ENCODE data around the gene CLEC3A.

Gene CLEC3A

DNA sequence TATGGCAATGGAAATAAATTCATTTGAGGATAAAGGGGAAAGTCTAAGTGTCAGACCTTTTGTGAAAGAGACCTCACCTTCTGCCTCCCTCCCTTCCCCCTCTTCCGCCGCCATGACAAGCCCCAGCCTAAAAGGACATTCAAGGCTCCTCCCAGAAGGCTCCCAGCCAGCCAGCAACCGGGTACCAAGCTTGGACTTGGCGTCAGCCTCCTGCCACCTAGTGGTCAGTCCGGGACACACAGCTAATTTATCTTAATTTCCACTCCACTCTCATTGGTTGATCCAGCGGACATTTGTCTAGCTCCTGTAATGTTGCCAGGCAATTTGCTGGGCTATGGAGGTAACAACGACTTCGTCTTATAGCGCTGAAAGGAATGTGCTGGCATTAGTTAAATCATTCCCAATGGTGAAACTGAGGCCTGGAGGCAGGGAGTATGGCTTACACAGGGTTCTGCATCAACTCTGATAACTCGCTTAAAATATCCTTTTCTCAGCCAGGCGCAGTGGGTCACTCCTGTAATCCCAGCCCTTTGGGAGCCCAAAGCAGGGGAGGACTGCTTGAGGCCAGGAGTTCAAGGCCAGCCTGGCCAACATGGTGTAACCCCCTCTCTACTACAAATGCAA lies 19.3 kb upstream of the CLEC3A start:
- no peak overlapping the region for H3K4me3 ChIP-seq (ENCODE audit: low read length)
- DNase-seq (ENCODE audit: low read depth), result peak; percentile 66
- TF ChIP-seq, protein P1, sequence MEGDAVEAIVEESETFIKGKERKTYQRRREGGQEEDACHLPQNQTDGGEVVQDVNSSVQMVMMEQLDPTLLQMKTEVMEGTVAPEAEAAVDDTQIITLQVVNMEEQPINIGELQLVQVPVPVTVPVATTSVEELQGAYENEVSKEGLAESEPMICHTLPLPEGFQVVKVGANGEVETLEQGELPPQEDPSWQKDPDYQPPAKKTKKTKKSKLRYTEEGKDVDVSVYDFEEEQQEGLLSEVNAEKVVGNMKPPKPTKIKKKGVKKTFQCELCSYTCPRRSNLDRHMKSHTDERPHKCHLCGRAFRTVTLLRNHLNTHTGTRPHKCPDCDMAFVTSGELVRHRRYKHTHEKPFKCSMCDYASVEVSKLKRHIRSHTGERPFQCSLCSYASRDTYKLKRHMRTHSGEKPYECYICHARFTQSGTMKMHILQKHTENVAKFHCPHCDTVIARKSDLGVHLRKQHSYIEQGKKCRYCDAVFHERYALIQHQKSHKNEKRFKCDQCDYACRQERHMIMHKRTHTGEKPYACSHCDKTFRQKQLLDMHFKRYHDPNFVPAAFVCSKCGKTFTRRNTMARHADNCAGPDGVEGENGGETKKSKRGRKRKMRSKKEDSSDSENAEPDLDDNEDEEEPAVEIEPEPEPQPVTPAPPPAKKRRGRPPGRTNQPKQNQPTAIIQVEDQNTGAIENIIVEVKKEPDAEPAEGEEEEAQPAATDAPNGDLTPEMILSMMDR (conservative IDR thresholded peaks at IDR 0.05; ENCODE audit: low read depth, low read length), result peak; percentile 93

DNA sequence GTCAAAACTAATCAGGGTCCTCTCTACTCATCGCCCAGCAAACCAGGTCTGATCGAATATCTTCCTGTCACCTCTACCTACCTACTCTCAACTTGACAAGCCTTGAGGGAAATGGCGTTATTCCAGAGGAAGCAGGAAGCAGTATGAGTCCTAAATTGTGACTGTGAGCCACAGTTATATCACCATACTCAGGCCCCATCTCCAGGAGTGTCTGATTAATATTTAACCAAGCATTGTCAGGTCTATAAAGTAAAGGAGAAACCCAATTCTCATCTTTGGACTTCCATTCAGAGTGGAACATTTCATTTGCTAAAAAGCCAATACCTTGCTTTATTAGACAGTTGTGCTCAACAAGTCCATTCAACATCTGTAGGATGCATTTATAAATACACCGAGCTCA lies 17.8 kb upstream of the CLEC3A start:
- no peak for DNase-seq (ENCODE audit: low read depth)
- TF ChIP-seq, protein P1 (conservative IDR thresholded peaks at IDR 0.05; ENCODE audit: low read depth, low read length), result no peak
- no peak overlapping the region for H3K4me3 ChIP-seq (ENCODE audit: low read length)

DNA sequence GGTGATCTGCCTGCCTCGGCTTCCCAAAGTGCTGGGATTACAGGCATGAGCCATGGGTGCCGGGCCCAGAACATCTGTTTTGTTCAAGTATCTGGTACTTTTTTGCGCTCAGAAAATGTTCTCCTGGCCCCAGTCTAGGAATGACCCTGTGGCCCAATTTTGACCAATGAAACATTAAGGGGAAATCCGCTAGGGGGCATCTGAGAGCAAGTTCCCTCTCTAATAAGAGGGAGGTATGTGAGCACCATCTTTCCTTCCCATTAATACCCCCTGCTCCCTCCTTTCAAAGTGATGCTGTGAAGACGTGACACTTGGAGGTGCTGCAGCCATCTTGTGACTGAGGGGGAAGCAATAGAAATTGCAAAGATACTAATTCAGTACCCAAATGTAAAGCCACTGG lies 16.5 kb upstream of the CLEC3A start:
- DNase-seq (ENCODE audit: low read depth), result no peak
- TF ChIP-seq, protein P1 (conservative IDR thresholded peaks at IDR 0.05; ENCODE audit: low read depth, low read length), result peak; percentile 16
- H3K4me3 ChIP-seq (ENCODE audit: low read length), result no peak overlapping the region

DNA sequence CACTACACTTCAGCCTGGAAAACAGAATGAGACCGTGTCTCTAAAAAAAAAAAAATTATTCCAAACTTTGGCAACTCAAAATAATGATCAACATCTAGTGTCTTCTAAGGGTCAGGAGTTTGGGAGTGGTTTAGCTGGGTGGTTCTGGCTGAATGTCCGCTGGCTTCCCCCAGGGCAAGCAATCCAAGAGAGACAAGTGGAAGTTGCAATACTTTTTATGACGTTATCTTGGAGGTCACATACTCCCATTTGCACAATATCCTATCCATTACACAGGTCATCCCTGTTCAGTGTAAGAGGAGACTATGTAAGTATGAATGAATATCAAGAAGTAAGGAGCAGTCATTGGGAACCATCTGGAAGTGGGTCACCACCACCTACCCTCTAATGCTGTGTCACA lies 15.2 kb upstream of the CLEC3A start:
- no peak for DNase-seq (ENCODE audit: low read depth)
- no peak overlapping the region for H3K4me3 ChIP-seq (ENCODE audit: low read length)
- TF ChIP-seq, protein P1 (conservative IDR thresholded peaks at IDR 0.05; ENCODE audit: low read depth, low read length), result no peak

DNA sequence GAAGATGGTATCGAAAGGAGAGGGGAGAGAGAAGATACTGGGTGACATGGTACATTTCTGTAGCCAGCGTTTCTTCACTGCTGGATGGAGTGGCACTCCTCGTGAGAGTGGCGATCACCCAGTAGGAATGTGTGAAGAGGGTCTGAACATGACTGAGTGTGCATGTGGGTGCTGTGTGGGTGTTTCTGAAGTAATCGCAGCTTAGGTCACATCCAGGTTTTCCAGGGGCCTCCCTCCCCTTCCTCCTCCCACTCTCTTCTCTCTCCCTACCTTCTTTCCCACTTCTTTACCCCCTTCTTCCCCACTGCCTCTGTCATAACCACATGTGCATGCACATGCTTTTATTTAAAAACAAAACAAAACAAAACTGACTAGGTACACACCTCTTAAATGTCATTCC lies 1.8 kb downstream of the CLEC3A start:
- no peak for DNase-seq (ENCODE audit: low read depth)
- no peak overlapping the region for H3K4me3 ChIP-seq (ENCODE audit: low read length)
- TF ChIP-seq, protein P1 (conservative IDR thresholded peaks at IDR 0.05; ENCODE audit: low read depth, low read length), result no peak

DNA sequence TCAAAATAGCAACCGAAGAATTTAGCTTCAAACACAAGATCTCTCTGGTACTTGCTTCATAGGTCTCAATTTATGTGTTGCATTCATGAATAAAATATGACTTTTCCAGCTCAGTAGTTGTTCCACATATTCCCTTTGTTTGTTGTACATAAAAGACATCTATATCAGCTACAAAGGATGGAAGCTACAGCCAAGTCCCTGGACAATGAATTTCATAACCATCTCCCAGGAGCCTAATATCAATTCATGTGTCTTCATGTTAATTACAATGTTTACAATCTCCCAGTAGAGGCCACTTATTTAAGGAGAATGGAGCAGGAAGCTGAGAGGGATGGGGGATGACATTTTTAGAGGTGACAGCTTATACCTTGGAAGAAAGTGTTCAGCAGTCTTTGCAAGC lies 3.3 kb downstream of the CLEC3A start:
- no peak for DNase-seq (ENCODE audit: low read depth)
- no peak overlapping the region for H3K4me3 ChIP-seq (ENCODE audit: low read length)
- TF ChIP-seq, protein P1 (conservative IDR thresholded peaks at IDR 0.05; ENCODE audit: low read depth, low read length), result no peak

DNA sequence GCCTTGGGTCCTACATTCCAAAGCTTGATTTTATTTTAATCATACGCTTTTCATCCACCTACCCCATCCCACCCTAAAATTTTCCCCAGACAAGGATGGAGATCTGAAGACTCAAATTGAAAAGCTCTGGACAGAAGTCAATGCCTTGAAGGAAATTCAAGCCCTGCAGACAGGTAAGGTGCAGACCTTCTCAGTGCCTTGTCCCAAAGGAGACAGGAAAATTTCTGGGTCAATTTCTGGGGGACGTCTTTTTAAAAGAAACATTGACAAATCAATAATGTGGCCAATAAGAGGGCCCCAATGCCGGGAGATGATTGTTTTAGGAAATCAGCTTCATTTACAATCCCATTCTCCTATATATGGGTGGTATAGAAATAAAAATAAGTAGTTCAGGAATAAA lies 5.7 kb downstream of the CLEC3A start:
- no peak overlapping the region for H3K4me3 ChIP-seq (ENCODE audit: low read length)
- DNase-seq (ENCODE audit: low read depth), result no peak
- TF ChIP-seq, protein P1 (conservative IDR thresholded peaks at IDR 0.05; ENCODE audit: low read depth, low read length), result no peak
